Measurements from ENCODE around the gene UFD1. TPM values are rescaled to one million over a fixed set of nuclear protein-coding genes. Genes with fewer than 3 reads are reported as not detected.

UFD1 gene
- total RNA-seq, 2 experiments from 2014 or later, result 65.0 to 78.0 TPM

DNA sequence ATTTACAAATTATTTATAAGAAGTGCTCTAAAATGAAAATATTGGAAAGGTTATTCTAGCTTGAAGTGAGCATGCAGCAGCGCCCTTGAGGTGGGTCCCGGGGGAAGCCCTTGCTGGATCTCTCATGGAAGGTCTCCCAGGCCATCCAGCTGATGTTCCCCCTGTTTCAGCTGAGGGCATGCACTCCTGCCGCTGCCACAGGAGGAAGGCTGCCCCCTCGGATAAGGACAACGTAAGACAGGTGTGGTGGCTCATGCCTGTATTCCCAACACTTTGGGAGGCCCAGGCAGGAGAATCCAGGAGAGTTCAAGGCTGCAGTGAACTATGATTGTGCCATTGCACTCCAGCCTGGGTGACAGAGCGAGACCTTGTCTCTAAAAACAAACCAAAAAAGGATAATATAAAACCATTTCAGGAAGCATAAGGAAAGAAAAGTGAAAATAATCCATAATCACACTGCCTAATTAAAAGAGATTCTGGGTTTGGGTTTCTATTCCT is 15.7 kb upstream of the UFD1 start:
- intact Hi-C loops (cut with micrococcal nuclease), result no loop called here
- peaks cover 9% of the 10 kb centered on the region for H3K4me1 Mint-ChIP-seq (ENCODE audit: low read depth)
- H3K27me3 Mint-ChIP-seq, result no peaks in the 10 kb centered on the region
- H3K4me3 Mint-ChIP-seq, result no peak overlapping the region
- ATAC-seq (no peak), DNase-seq (no peak)
- H3K9me3 Mint-ChIP-seq, result no peaks in the 10 kb centered on the region
- no peak overlapping the region for H3K27ac Mint-ChIP-seq
- TF ChIP-seq, protein P1, sequence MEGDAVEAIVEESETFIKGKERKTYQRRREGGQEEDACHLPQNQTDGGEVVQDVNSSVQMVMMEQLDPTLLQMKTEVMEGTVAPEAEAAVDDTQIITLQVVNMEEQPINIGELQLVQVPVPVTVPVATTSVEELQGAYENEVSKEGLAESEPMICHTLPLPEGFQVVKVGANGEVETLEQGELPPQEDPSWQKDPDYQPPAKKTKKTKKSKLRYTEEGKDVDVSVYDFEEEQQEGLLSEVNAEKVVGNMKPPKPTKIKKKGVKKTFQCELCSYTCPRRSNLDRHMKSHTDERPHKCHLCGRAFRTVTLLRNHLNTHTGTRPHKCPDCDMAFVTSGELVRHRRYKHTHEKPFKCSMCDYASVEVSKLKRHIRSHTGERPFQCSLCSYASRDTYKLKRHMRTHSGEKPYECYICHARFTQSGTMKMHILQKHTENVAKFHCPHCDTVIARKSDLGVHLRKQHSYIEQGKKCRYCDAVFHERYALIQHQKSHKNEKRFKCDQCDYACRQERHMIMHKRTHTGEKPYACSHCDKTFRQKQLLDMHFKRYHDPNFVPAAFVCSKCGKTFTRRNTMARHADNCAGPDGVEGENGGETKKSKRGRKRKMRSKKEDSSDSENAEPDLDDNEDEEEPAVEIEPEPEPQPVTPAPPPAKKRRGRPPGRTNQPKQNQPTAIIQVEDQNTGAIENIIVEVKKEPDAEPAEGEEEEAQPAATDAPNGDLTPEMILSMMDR (IDR thresholded peaks at IDR 0.05), result no peak
- peaks cover 54% of the 10 kb centered on the region for H3K36me3 Mint-ChIP-seq (ENCODE audit: low read depth)
- ChIA-PET CTCF (no interaction called here), POLR2A (interaction anchor here (1.1 to 2.5 kb wide), 4 partner anchors 10 to 17 kb away, joined by 5 to 12 read pairs (median 5); partner anchors contain the start of genes CDC45 and UFD1)

- DNase-seq, result no peak
- Mint-ChIP-seq H3K27me3 (no peaks in the 10 kb centered on the region), H3K4me3 (no peak overlapping the region), H3K27ac (no peak overlapping the region), H3K9me3 (no peaks in the 10 kb centered on the region), H3K4me1 (ENCODE audit: low read depth) (peaks cover 9% of the 10 kb centered on the region), H3K36me3 (ENCODE audit: low read depth) (peaks cover 56% of the 10 kb centered on the region)
- intact Hi-C loops (cut with micrococcal nuclease), result no loop called here
- no peak for ATAC-seq
- POLR2A ChIA-PET, result interaction anchor here (0.9 to 2.5 kb wide), 5 partner anchors 10 to 116 kb away, joined by 3 to 12 read pairs (median 5); partner anchors contain the start of genes CDC45 and UFD1
- CTCF ChIA-PET, result no interaction called here
- TF ChIP-seq, protein P1 (IDR thresholded peaks at IDR 0.05), result no peak
These were observed 15.1 kb upstream of the UFD1 start for GRCh38 chr22:19494001-19494560.

DNA sequence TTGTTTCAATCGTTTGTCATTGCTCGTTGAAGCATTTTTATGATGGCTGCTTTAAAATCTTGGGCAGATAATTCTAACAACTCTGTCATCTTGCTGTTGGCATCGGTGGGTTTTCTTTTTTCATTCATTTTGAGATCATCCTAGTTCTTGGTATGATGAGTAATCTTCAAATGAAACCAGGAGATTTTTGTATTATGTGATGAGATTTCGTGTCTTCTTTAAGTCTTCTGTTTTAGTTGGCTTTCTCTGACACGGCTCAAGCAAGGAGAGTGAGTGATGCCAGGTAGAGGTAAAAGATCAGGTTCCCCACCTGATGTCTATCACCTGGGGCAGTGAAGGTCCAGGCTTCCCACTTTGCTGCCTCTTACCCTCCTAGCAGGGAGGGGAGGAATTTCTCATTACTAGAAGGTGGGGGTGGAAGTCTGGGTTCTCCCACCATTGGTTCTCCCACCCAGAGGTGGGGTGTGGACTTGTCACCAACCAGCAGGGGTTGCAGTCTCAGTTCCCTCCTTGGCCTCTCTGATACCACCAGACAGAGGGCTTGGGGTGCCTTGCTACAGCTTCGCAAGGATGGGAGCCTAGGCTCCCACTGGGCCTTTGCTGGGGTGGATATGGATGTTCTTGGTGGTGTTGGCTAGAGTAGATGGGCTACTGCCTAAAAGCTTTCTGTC is 13.6 kb upstream of the UFD1 start:
- peaks cover 9% of the 10 kb centered on the region for H3K4me1 Mint-ChIP-seq (ENCODE audit: low read depth)
- CTCF ChIA-PET, result no interaction called here
- POLR2A ChIA-PET, result interaction anchor here (2.2 to 2.5 kb wide), 2 partner anchors 9 to 13 kb away, joined by 5 to 12 read pairs; no protein-coding TSS in a partner anchor
- no peaks in the 10 kb centered on the region for H3K27me3 Mint-ChIP-seq
- peak; percentile 53 for ATAC-seq
- H3K27ac Mint-ChIP-seq, result peak overlapping the region; percentile 2
- peaks cover 57% of the 10 kb centered on the region for H3K36me3 Mint-ChIP-seq (ENCODE audit: low read depth)
- no peak overlapping the region for H3K4me3 Mint-ChIP-seq
- no peak for DNase-seq
- intact Hi-C loops (cut with micrococcal nuclease), result no loop called here
- H3K9me3 Mint-ChIP-seq, result no peaks in the 10 kb centered on the region
- TF ChIP-seq, protein P1 (IDR thresholded peaks at IDR 0.05), result no peak

GRCh38 chr22:19490628-19491230 is 11.7 kb upstream of the UFD1 start:
- ATAC-seq (no peak), DNase-seq (no peak)
- no peaks in the 10 kb centered on the region for H3K27me3 Mint-ChIP-seq
- CTCF ChIA-PET, result interaction anchor here (1.3 kb wide), 1 partner anchor 139 kb away, joined by 4 read pairs; no protein-coding TSS in a partner anchor
- H3K27ac Mint-ChIP-seq, result no peak overlapping the region
- H3K9me3 Mint-ChIP-seq, result no peaks in the 10 kb centered on the region
- TF ChIP-seq, protein P1 (IDR thresholded peaks at IDR 0.05), result no peak
- no peak overlapping the region for H3K4me3 Mint-ChIP-seq
- H3K36me3 Mint-ChIP-seq (ENCODE audit: low read depth), result peaks cover 51% of the 10 kb centered on the region
- POLR2A ChIA-PET, result interaction anchor here (1.3 kb wide), 1 partner anchor 11 kb away, joined by 4 read pairs; the partner anchor contains the start of gene CDC45
- intact Hi-C loops (cut with micrococcal nuclease), result no loop called here
- peaks cover 9% of the 10 kb centered on the region for H3K4me1 Mint-ChIP-seq (ENCODE audit: low read depth)

All from activated CD8-positive, alpha-beta T cell treated with anti-CD3 and anti-CD28 coated beads for 36 hours (primary cell).